GM12878 (cell line): ENCODE data around the gene VCL. TPM values are rescaled to one million over a fixed set of nuclear protein-coding genes. Genes with fewer than 3 reads are reported as not detected.
A peak's percentile ranks its signal among the peaks of the same experiment; 100 is the strongest.

Experiments
- ATAC-seq: fragments of 200-7000 bp; cut with Tn5 transposase; 3 replicates; pipeline ENCODE4 v1.9.1; 2020; ENCODE audit warnings: mild to moderate bottlenecking, moderate library complexity
- BruUV-seq: library from RNA; stranded (reverse); fragments of 400-500 nt; replicated peaks from 2 replicates; lab custom pipeline; 2021; lab: Mats Ljungman, UMichigan
- CTCF ChIA-PET: fragments of 300-600 bp; sonication (Branson Sonifier 250); formaldehyde crosslinking; extraction: SDS; loops from one replicate; lab custom pipeline; 2021; ENCODE audit warnings: inconsistent platforms; lab: Yijun Ruan, JAX
- POLR2A ChIA-PET: fragments of 350-600 bp; formaldehyde crosslinking; extraction: SDS; loops from one replicate; lab custom pipeline; 2021; ENCODE audit warnings: inconsistent platforms; lab: Charles Lee
- RAD21 ChIA-PET: fragments of 300-600 bp; sonication (Branson Sonifier 250); formaldehyde crosslinking; loops from one replicate; lab custom pipeline; 2023; ENCODE audit warnings: antibody characterized with exemption; ENCODE audit not compliant: unreplicated experiment; lab: Charles Lee
- SMC1A ChIA-PET: fragments of 300-600 bp; sonication (Branson Sonifier 250); formaldehyde crosslinking; loops from one replicate; lab custom pipeline; 2023; ENCODE audit not compliant: unreplicated experiment, uncharacterized antibody; lab: Charles Lee
- DNase-seq: peaks from one replicate; pipeline ENCODE4 v3.0.0-alpha.2; 2011; ENCODE audit warnings: low read depth, low spot score
- FAIRE-seq: peaks from 3 replicates; lab custom pipeline; 2011; peaks lifted over from hg19 to GRCh38; lab: Jason Lieb, UNC
- H2AFZ ChIP-seq: 2 replicates; pipeline ENCODE4 v1.6.0; 2011; ENCODE audit warnings: low read depth, low read length, control low read depth; ENCODE audit not compliant: control insufficient read depth
- H3K27ac ChIP-seq: 2 replicates; pipeline ENCODE4 v1.5.1; 2011; ENCODE audit warnings: control low read depth; ENCODE audit not compliant: control insufficient read depth, insufficient read depth
- H3K27me3 ChIP-seq, 2 experiments: replicated peaks in 1 of 2; 2 replicates each; pipeline versions ENCODE4 v1.6.0 to v1.6.1; 2011; ENCODE audit warnings: low read length in 1 of 2; ENCODE audit not compliant: control insufficient read depth in 2 of 2, insufficient read depth in 2 of 2
- H3K36me3 ChIP-seq, 2 experiments: 2 replicates each; pipeline ENCODE4 v1.5.1; 2011; ENCODE audit warnings: low read length in 1 of 2; ENCODE audit not compliant: control insufficient read depth in 2 of 2, insufficient read depth in 2 of 2
- H3K4me1 ChIP-seq: 2 replicates; pipeline ENCODE4 v1.6.1; 2011; ENCODE audit warnings: mild to moderate bottlenecking, low read length, moderate library complexity, mixed read lengths; ENCODE audit not compliant: control insufficient read depth, insufficient read depth
- H3K4me2 ChIP-seq: 2 replicates; pipeline ENCODE4 v1.6.0; 2011; ENCODE audit warnings: control low read depth; ENCODE audit not compliant: control insufficient read depth, insufficient read depth
- H3K4me3 ChIP-seq: fragments of 200-600 bp; sonication (generic); 2 replicates; pipeline ENCODE4 v1.5.1; 2016
- H3K79me2 ChIP-seq: 2 replicates; pipeline ENCODE4 v1.6.0; 2011; ENCODE audit warnings: low read length; ENCODE audit not compliant: control insufficient read depth, insufficient read depth
- H3K9ac ChIP-seq: 2 replicates; pipeline ENCODE4 v1.8.0; 2011; ENCODE audit warnings: low read length, control low read depth, mixed read lengths; ENCODE audit not compliant: control insufficient read depth, insufficient read depth
- H3K9me3 ChIP-seq: replicated peaks from 3 replicates; pipeline ENCODE4 v1.5.1; 2011; ENCODE audit warnings: mild to moderate bottlenecking, low read length; ENCODE audit not compliant: control insufficient read depth, insufficient read depth
- H4K20me1 ChIP-seq: 2 replicates; pipeline ENCODE4 v1.6.0; 2011; ENCODE audit not compliant: control insufficient read depth, insufficient read depth
- CBFB ChIP-seq: IDR thresholded peaks from 2 replicates; pipeline ENCODE4 v1.6.1; 2016; ENCODE audit warnings: antibody characterized with exemption, low read depth
- CHD1 ChIP-seq: IDR thresholded peaks from 2 replicates; pipeline ENCODE4 v1.6.1; 2012; ENCODE audit warnings: low read depth, low read length, improper control_type of control experiment
- HSF1 ChIP-seq: fragments of 150-350 bp; IDR thresholded peaks from 2 replicates; pipeline ENCODE4 v1.6.1; 2014; ENCODE audit warnings: mild to moderate bottlenecking, low read depth, low read length
- NFXL1 ChIP-seq: fragments of 450-650 bp; IDR thresholded peaks from 2 replicates; pipeline ENCODE4 v1.6.1; 2017; ENCODE audit warnings: antibody characterized with exemption, mild to moderate bottlenecking, borderline replicate concordance
- NR2F1 ChIP-seq: fragments of 450-650 bp; conservative IDR thresholded peaks from 2 replicates; pipeline ENCODE4 v1.6.1; 2017; ENCODE audit warnings: mild to moderate bottlenecking
- NRF1 ChIP-seq: conservative IDR thresholded peaks from 2 replicates; pipeline ENCODE4 v1.6.1; 2011; ENCODE audit warnings: mild to moderate bottlenecking, low read depth, low read length, improper control_type of control experiment
- PBX3 ChIP-seq: IDR thresholded peaks from 2 replicates; pipeline ENCODE4 v1.6.1; 2011; ENCODE audit warnings: mild to moderate bottlenecking, low read depth, low read length, moderate library complexity; ENCODE audit not compliant: insufficient replicate concordance
- RAD51 ChIP-seq: fragments of 450-650 bp; IDR thresholded peaks from 2 replicates; pipeline ENCODE4 v1.6.1; 2016; ENCODE audit warnings: moderate library complexity, mild to moderate bottlenecking, inconsistent platforms
- RUNX3 ChIP-seq: IDR thresholded peaks from 2 replicates; pipeline ENCODE4 v1.6.1; 2012; ENCODE audit warnings: low read length, inconsistent platforms
- WGBS: methylation state at CpG from one replicate; pipeline ENCODE4 v1.1.6; 2016; ENCODE audit warnings: low lambda C conversion rate; ENCODE audit not compliant: insufficient replicate concordance, insufficient coverage; ENCODE audit errors: missing lambda C conversion rate; 5-methylcytosine and 5-hydroxymethylcytosine counted together
- in situ Hi-C: fragments of 300-500 bp; cut with MboI; formaldehyde crosslinking; loops from 9 replicates; pipeline ENCODE4 v1.14.3; 2018; ENCODE audit warnings: mixed read lengths
- intact Hi-C: fragments of 100-400 bp; cut with micrococcal nuclease; formaldehyde crosslinking; loops from one replicate; pipeline ENCODE4 v1.14.2; 2022; ENCODE audit not compliant: unreplicated experiment
- polyA plus RNA-seq, 11 experiments: library from polyadenylated mRNA; depleted of rRNA in 4 of 11; unstranded in 6 of 11; stranded (reverse) in 5 of 11; fragments of >200 nt; fragmentation: Nextera tagmentation in 4 of 11; fragmentation: Illumina TruSeq in 1 of 11; extraction: Ambion mirVana in 4 of 11; extraction: Trizol in 1 of 11; gene quantifications; 1 replicate in 1 of 11; 2 replicates in 10 of 11; pipeline versions ENCODE4 v1.2.1 to v1.2.3, GENCODE V29; 2011 to 2016; ENCODE audit warnings: inconsistent platforms in 2 of 11, missing spikeins in 2 of 11, low read depth in 1 of 11
- total RNA-seq, 4 experiments: library from RNA; depleted of rRNA in 3 of 4; stranded (reverse); fragments of >200 nt in 3 of 4; fragmentation: Illumina TruSeq in 1 of 4; extraction: Trizol in 1 of 4; gene quantifications; 2 replicates each; pipeline versions ENCODE4 v1.2.1 to v1.2.3, GENCODE V29; 2013 to 2021

The VCL gene
- total and polyA plus RNA-seq, 10 of the 15 experiments (the other 5 are each of a cell fraction or from before 2014, with no cell fraction given): 6.7 to 54.6 (median 24.3) TPM

- intact Hi-C loops: no loop called here
- H3K4me2 ChIP-seq: peak overlapping the region; percentile 38; the same call in 1 of the 2 replicates
- 56% methylated on average over 4 of the region's 4 CpGs for WGBS
- H3K4me1 ChIP-seq: peaks cover 30% of the 10 kb centered on the region
- no TSS peak for BruUV-seq
- H2AFZ ChIP-seq: no peak overlapping the region
- H3K27ac ChIP-seq: no peak overlapping the region
- no peak for DNase-seq
- ChIA-PET SMC1A (interaction anchor here (0.6 to 9.2 kb wide), 25 partner anchors 13 to 214 kb away, joined by 3 to 160 read pairs (median 10); partner anchors contain the start of gene VCL), RAD21 (interaction anchor here (0.6 to 6.8 kb wide), 20 partner anchors 17 to 229 kb away, joined by 3 to 105 read pairs (median 4); no protein-coding TSS in a partner anchor), CTCF (interaction anchor here (0.7 to 8.1 kb wide), 22 partner anchors 17 to 215 kb away, joined by 3 to 154 read pairs (median 8); no protein-coding TSS in a partner anchor), POLR2A (interaction anchor here (1.0 to 1.4 kb wide), 5 partner anchors 59 to 190 kb away, joined by 3 to 6 read pairs (median 3); no protein-coding TSS in a partner anchor)
- H3K4me3 ChIP-seq: no peak overlapping the region
- H4K20me1 ChIP-seq: no peaks in the 10 kb centered on the region
- ATAC-seq: peak; percentile 28; the same call in 2 of the 3 replicates
- H3K9ac ChIP-seq: no peak overlapping the region
- no peaks in the 10 kb centered on the region for H3K79me2 ChIP-seq
- TF ChIP-seq RAD51: peak; percentile 84
- TF ChIP-seq HSF1: no peak
- no peak for TF ChIP-seq CBFB
- TF ChIP-seq PBX3: no peak
- TF ChIP-seq NR2F1: peak; percentile 35; the same call in 1 of the 2 replicates
- TF ChIP-seq NFXL1: no peak
- TF ChIP-seq RUNX3: peak; percentile 60; the same call in 1 of the 2 replicates
- no peak for TF ChIP-seq NRF1
- TF ChIP-seq CHD1: no peak
- FAIRE-seq: no peak
- no peaks in the 10 kb centered on the region for H3K27me3 ChIP-seq
- no peaks in the 10 kb centered on the region for H3K36me3 ChIP-seq
- in situ Hi-C loops: loop anchor here (25.0 kb wide), 1 partner anchor 192 kb away; no protein-coding TSS in a partner anchor
- H3K9me3 ChIP-seq: no peaks in the 10 kb centered on the region
These were observed 81.4 kb downstream of the VCL start for GRCh38 chr10:74079028-74079935.
